Panc1 (cell line): ENCODE data around the gene TMEM200B.

Experiments used
- POLR2AphosphoS5 ChIP-seq: IDR thresholded peaks from 2 replicates; pipeline ENCODE4 v1.6.1; 2012; ENCODE audit warnings: mild to moderate bottlenecking, low read depth, low read length, moderate library complexity
- TF ChIP-seq, protein P1 (sequence below): fragments of 450-650 bp; IDR thresholded peaks from 2 replicates; pipeline ENCODE4 v1.5.1; 2017; ENCODE audit warnings: mild to moderate bottlenecking
- TF ChIP-seq, protein P2 (sequence below), 2 experiments: IDR thresholded peaks; 2 replicates each; pipeline ENCODE4 v1.6.1; 2011 to 2012; ENCODE audit warnings: low read depth in 2 of 2, control low read depth in 1 of 2, low read length in 1 of 2, mild to moderate bottlenecking in 1 of 2, moderate library complexity in 1 of 2; ENCODE audit not compliant: insufficient read depth in 1 of 2

- TF ChIP-seq POLR2AphosphoS5 = no peak
- TF ChIP-seq, protein P1, sequence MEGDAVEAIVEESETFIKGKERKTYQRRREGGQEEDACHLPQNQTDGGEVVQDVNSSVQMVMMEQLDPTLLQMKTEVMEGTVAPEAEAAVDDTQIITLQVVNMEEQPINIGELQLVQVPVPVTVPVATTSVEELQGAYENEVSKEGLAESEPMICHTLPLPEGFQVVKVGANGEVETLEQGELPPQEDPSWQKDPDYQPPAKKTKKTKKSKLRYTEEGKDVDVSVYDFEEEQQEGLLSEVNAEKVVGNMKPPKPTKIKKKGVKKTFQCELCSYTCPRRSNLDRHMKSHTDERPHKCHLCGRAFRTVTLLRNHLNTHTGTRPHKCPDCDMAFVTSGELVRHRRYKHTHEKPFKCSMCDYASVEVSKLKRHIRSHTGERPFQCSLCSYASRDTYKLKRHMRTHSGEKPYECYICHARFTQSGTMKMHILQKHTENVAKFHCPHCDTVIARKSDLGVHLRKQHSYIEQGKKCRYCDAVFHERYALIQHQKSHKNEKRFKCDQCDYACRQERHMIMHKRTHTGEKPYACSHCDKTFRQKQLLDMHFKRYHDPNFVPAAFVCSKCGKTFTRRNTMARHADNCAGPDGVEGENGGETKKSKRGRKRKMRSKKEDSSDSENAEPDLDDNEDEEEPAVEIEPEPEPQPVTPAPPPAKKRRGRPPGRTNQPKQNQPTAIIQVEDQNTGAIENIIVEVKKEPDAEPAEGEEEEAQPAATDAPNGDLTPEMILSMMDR = no peak
- TF ChIP-seq, protein P2, sequence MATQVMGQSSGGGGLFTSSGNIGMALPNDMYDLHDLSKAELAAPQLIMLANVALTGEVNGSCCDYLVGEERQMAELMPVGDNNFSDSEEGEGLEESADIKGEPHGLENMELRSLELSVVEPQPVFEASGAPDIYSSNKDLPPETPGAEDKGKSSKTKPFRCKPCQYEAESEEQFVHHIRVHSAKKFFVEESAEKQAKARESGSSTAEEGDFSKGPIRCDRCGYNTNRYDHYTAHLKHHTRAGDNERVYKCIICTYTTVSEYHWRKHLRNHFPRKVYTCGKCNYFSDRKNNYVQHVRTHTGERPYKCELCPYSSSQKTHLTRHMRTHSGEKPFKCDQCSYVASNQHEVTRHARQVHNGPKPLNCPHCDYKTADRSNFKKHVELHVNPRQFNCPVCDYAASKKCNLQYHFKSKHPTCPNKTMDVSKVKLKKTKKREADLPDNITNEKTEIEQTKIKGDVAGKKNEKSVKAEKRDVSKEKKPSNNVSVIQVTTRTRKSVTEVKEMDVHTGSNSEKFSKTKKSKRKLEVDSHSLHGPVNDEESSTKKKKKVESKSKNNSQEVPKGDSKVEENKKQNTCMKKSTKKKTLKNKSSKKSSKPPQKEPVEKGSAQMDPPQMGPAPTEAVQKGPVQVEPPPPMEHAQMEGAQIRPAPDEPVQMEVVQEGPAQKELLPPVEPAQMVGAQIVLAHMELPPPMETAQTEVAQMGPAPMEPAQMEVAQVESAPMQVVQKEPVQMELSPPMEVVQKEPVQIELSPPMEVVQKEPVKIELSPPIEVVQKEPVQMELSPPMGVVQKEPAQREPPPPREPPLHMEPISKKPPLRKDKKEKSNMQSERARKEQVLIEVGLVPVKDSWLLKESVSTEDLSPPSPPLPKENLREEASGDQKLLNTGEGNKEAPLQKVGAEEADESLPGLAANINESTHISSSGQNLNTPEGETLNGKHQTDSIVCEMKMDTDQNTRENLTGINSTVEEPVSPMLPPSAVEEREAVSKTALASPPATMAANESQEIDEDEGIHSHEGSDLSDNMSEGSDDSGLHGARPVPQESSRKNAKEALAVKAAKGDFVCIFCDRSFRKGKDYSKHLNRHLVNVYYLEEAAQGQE (IDR thresholded peaks at IDR 0.05; ENCODE audit: insufficient read depth in 1 of 2, low read depth in 2 of 2, low read length in 1 of 2) = no peak
These were observed 28.7 kb downstream of the TMEM200B start for GRCh38 chr1:29094954-29095353.
